ENCODE measurements around the gene SRCAP.

SRCAP gene
- total RNA-seq = 10.5 to 28.6 (median 15.2) reads per million in 9 experiments

- Mint-ChIP-seq H3K4me3 (peak within 1 kb of the TSS; percentile 96 to 97), H3K36me3 (ENCODE audit: insufficient read depth) (peaks cover 66% of the 10 kb centered on the region), H3K4me1 (ENCODE audit: low read depth in 2 of 2) (peaks cover 21 to 26% of the 10 kb centered on the region in 2 donors), H3K9me3 (no peaks in the 10 kb centered on the region), H3K27me3 (no peaks in the 10 kb centered on the region), H3K27ac (peak within 1 kb of the TSS; percentile 100)
- DNase-seq = peak; percentile 68 to 75 (median 72)
- peak; percentile 14 for ATAC-seq (replicated peaks)
Observed at GRCh38 chr16:30698816-30699614, at the start of gene SRCAP. TSS of gene SRCAP (plus strand) at chr16:30699171. CDS start at chr16:30700825, 1,654 bp downstream.

GRCh38 chr16:30649725-30650368 is 49.1 kb upstream of the SRCAP start:
- peak in 1 of 3 experiments; percentile 33 for DNase-seq
- Mint-ChIP-seq H3K9me3 (no peaks in the 10 kb centered on the region), H3K27ac (peak overlapping the region; percentile 95 to 97), H3K27me3 (no peaks in the 10 kb centered on the region), H3K36me3 (ENCODE audit: insufficient read depth) (peaks cover 39% of the 10 kb centered on the region), H3K4me3 (peak overlapping the region; percentile 97 to 98), H3K4me1 (ENCODE audit: low read depth in 2 of 2) (peaks cover 25 to 28% of the 10 kb centered on the region in 2 donors)
- ATAC-seq (replicated peaks) = peak; percentile 16

- H3K27me3 Mint-ChIP-seq = no peaks in the 10 kb centered on the region
- H3K36me3 Mint-ChIP-seq (ENCODE audit: insufficient read depth) = peaks cover 46% of the 10 kb centered on the region
- peaks cover 28 to 29% of the 10 kb centered on the region in 2 donors for H3K4me1 Mint-ChIP-seq (ENCODE audit: low read depth in 2 of 2)
- peak; percentile 95 to 98 (median 96) for DNase-seq
- no peaks in the 10 kb centered on the region for H3K9me3 Mint-ChIP-seq
- H3K4me3 Mint-ChIP-seq = peak within 1 kb of the TSS; percentile 97 to 98
- ATAC-seq (replicated peaks) = peak; percentile 83
- H3K27ac Mint-ChIP-seq = peak within 1 kb of the TSS; percentile 95 to 97
Observed at GRCh38 chr16:30650369-30651123, 48.4 kb upstream of the SRCAP start, which contains the start of gene PRR14. TSS of gene PRR14 (plus strand) at chr16:30650960. CDS start at chr16:30651646, 686 bp downstream.

- peaks cover 29% of the 10 kb centered on the region in 2 donors for H3K4me1 Mint-ChIP-seq (ENCODE audit: low read depth in 2 of 2)
- H3K27me3 Mint-ChIP-seq = no peaks in the 10 kb centered on the region
- H3K36me3 Mint-ChIP-seq (ENCODE audit: insufficient read depth) = peaks cover 54% of the 10 kb centered on the region
- ATAC-seq (replicated peaks) = peak; percentile 63
- no peaks in the 10 kb centered on the region for H3K9me3 Mint-ChIP-seq
- DNase-seq = peak; percentile 58 to 74 (median 64)
- H3K27ac Mint-ChIP-seq = peak overlapping the region; percentile 95 to 97
- peak overlapping the region; percentile 97 to 98 for H3K4me3 Mint-ChIP-seq
Observed at GRCh38 chr16:30651124-30652004, 47.6 kb upstream of the SRCAP start.

GRCh38 chr16:30652005-30652296 is 47.0 kb upstream of the SRCAP start:
- Mint-ChIP-seq H3K27ac (peak overlapping the region; percentile 95 to 97), H3K36me3 (ENCODE audit: insufficient read depth) (peaks cover 55% of the 10 kb centered on the region), H3K9me3 (no peaks in the 10 kb centered on the region), H3K4me3 (peak overlapping the region; percentile 97 to 98), H3K4me1 (ENCODE audit: low read depth in 2 of 2) (peaks cover 29 to 32% of the 10 kb centered on the region in 2 donors), H3K27me3 (no peaks in the 10 kb centered on the region)
- no peak for DNase-seq
- no peak for ATAC-seq (replicated peaks)

- ATAC-seq (replicated peaks) (no peak), DNase-seq (no peak)
- H3K27me3 Mint-ChIP-seq = no peaks in the 10 kb centered on the region
- H3K9me3 Mint-ChIP-seq = no peaks in the 10 kb centered on the region
- peaks cover 37 to 38% of the 10 kb centered on the region in 2 donors for H3K4me1 Mint-ChIP-seq (ENCODE audit: low read depth in 2 of 2)
- peaks cover 58% of the 10 kb centered on the region for H3K36me3 Mint-ChIP-seq (ENCODE audit: insufficient read depth)
- H3K27ac Mint-ChIP-seq = peak overlapping the region in 1 of 2 donors; percentile 97
- peak overlapping the region; percentile 97 to 98 for H3K4me3 Mint-ChIP-seq
Observed at GRCh38 chr16:30652718-30653117, 46.3 kb upstream of the SRCAP start.

- Mint-ChIP-seq H3K36me3 (ENCODE audit: insufficient read depth) (peaks cover 74% of the 10 kb centered on the region), H3K4me3 (peak overlapping the region in 1 of 2 donors; percentile 4), H3K9me3 (no peaks in the 10 kb centered on the region), H3K27ac (no peak overlapping the region), H3K4me1 (ENCODE audit: low read depth in 2 of 2) (peaks cover 41 to 45% of the 10 kb centered on the region in 2 donors), H3K27me3 (no peaks in the 10 kb centered on the region)
- ATAC-seq (replicated peaks) (no peak), DNase-seq (no peak)
Observed at GRCh38 chr16:30654856-30655255, 44.1 kb upstream of the SRCAP start.

- Mint-ChIP-seq H3K27ac (peak overlapping the region in 1 of 2 donors; percentile 46), H3K36me3 (ENCODE audit: insufficient read depth) (peaks cover 73% of the 10 kb centered on the region), H3K4me1 (ENCODE audit: low read depth in 2 of 2) (peaks cover 40 to 41% of the 10 kb centered on the region in 2 donors), H3K4me3 (peak overlapping the region in 1 of 2 donors; percentile 45), H3K9me3 (no peaks in the 10 kb centered on the region), H3K27me3 (no peaks in the 10 kb centered on the region)
- ATAC-seq (replicated peaks) (no peak), DNase-seq (no peak)
Observed at GRCh38 chr16:30655815-30656347, 43.1 kb upstream of the SRCAP start.

GRCh38 chr16:30656388-30656787 is 42.6 kb upstream of the SRCAP start:
- Mint-ChIP-seq H3K4me3 (peak overlapping the region in 1 of 2 donors; percentile 45), H3K4me1 (ENCODE audit: low read depth in 2 of 2) (peaks cover 43 to 46% of the 10 kb centered on the region in 2 donors), H3K27ac (peak overlapping the region in 1 of 2 donors; percentile 46), H3K27me3 (no peaks in the 10 kb centered on the region), H3K36me3 (ENCODE audit: insufficient read depth) (peaks cover 75% of the 10 kb centered on the region), H3K9me3 (no peaks in the 10 kb centered on the region)
- DNase-seq (no peak), ATAC-seq (replicated peaks) (no peak)

GRCh38 chr16:30656974-30657865 is 41.8 kb upstream of the SRCAP start:
- Mint-ChIP-seq H3K27ac (peak overlapping the region; percentile 100), H3K9me3 (no peaks in the 10 kb centered on the region), H3K4me3 (peak overlapping the region; percentile 94), H3K36me3 (ENCODE audit: insufficient read depth) (peaks cover 75% of the 10 kb centered on the region), H3K4me1 (ENCODE audit: low read depth in 2 of 2) (peaks cover 43 to 46% of the 10 kb centered on the region in 2 donors), H3K27me3 (no peaks in the 10 kb centered on the region)
- ATAC-seq (replicated peaks) = no peak
- DNase-seq = no peak

GRCh38 chr16:30657866-30658730 is 40.9 kb upstream of the SRCAP start, which contains the start of gene FBRS:
TSS of gene FBRS (plus strand) at chr16:30658431. CDS start at chr16:30659519, 1,088 bp downstream.
- DNase-seq = peak; percentile 99 to 100 (median 99)
- Mint-ChIP-seq H3K27me3 (no peaks in the 10 kb centered on the region), H3K4me3 (peak within 1 kb of the TSS; percentile 94), H3K36me3 (ENCODE audit: insufficient read depth) (peaks cover 76% of the 10 kb centered on the region), H3K4me1 (ENCODE audit: low read depth in 2 of 2) (peaks cover 36 to 41% of the 10 kb centered on the region in 2 donors), H3K27ac (peak within 1 kb of the TSS; percentile 100), H3K9me3 (no peaks in the 10 kb centered on the region)
- ATAC-seq (replicated peaks) = peak; percentile 68

Measured in effector memory CD8-positive, alpha-beta T cell (primary cell).